HepG2 (cell line): ENCODE measurements around the gene ZMIZ1. TPM values are rescaled to one million over a fixed set of nuclear protein-coding genes. Genes with fewer than 3 reads are reported as not detected.
A peak's percentile ranks its signal among the peaks of the same experiment; 100 is the strongest.

ENCODE experiments used
- CCDC6 ChIP-seq: sonication (generic); formaldehyde crosslinking; IDR thresholded peaks from 2 replicates; pipeline ENCODE4 v1.8.1; 2022; ENCODE audit warnings: mild to moderate bottlenecking, missing genetic modification reagents, moderate library complexity
- DPF2 ChIP-seq: sonication (generic); formaldehyde crosslinking; IDR thresholded peaks from 2 replicates; pipeline ENCODE4 v1.4.0; 2020; ENCODE audit warnings: mild to moderate bottlenecking, low read depth, missing genetic modification reagents, borderline replicate concordance
- FOXM1 ChIP-seq: sonication (generic); formaldehyde crosslinking; IDR thresholded peaks from 2 replicates; pipeline ENCODE4 v1.5.0; 2020; ENCODE audit warnings: missing genetic modification reagents
- FOXP1 ChIP-seq, 2 experiments: fragments of 450-650 bp in 1 of 2; IDR thresholded peaks; 2 replicates each; pipeline ENCODE4 v1.6.1; 2017 to 2018; ENCODE audit warnings: antibody characterized with exemption in 1 of 2
- HDAC2 ChIP-seq: sonication (generic); formaldehyde crosslinking; IDR thresholded peaks from 2 replicates; pipeline ENCODE4 v1.4.0; 2020; ENCODE audit warnings: missing genetic modification reagents
- HMG20B ChIP-seq: conservative IDR thresholded peaks from 2 replicates; pipeline ENCODE4 v1.6.1; 2016; ENCODE audit warnings: missing genetic modification reagents, missing compliant biosample characterization
- HNRNPL ChIP-seq: fragments of 200-400 bp; formaldehyde crosslinking; IDR thresholded peaks from 2 replicates; pipeline ENCODE4 v1.6.1; 2017; ENCODE audit warnings: mild to moderate bottlenecking, low read depth, low read length
- LCORL ChIP-seq, 2 experiments: fragments of 450-650 bp in 1 of 2; sonication (generic) in 1 of 2; formaldehyde crosslinking in 1 of 2; IDR thresholded peaks; 2 replicates each; pipeline versions ENCODE4 v1.5.0 to v1.6.1; 2017 to 2020; ENCODE audit warnings: antibody characterized with exemption in 1 of 2, missing genetic modification reagents in 1 of 2
- PLRG1 ChIP-seq: fragments of 450-650 bp; conservative IDR thresholded peaks from 2 replicates; pipeline ENCODE4 v1.6.1; 2016
- SP140L ChIP-seq: sonication (generic); formaldehyde crosslinking; IDR thresholded peaks from 2 replicates; pipeline ENCODE4 v1.4.0; 2020; ENCODE audit warnings: missing genetic modification reagents, borderline replicate concordance
- ZBTB49 ChIP-seq: sonication (generic); formaldehyde crosslinking; IDR thresholded peaks from 2 replicates; pipeline ENCODE4 v1.4.0; 2020; ENCODE audit warnings: missing genetic modification reagents, borderline replicate concordance
- ZFP37 ChIP-seq: sonication (generic); formaldehyde crosslinking; IDR thresholded peaks from 2 replicates; pipeline ENCODE4 v1.4.0; 2020; ENCODE audit warnings: missing genetic modification reagents, borderline replicate concordance
- ZNF230 ChIP-seq: sonication (generic); formaldehyde crosslinking; IDR thresholded peaks from 2 replicates; pipeline ENCODE4 v1.4.0; 2020; ENCODE audit warnings: mild to moderate bottlenecking, missing genetic modification reagents
- ZNF841 ChIP-seq: sonication (generic); formaldehyde crosslinking; IDR thresholded peaks from 2 replicates; pipeline ENCODE4 v1.8.1; 2023; ENCODE audit warnings: missing genetic modification reagents, borderline replicate concordance
- polyA plus RNA-seq, 8 experiments: library from polyadenylated mRNA; depleted of rRNA in 3 of 8; stranded (reverse) in 7 of 8; unstranded in 1 of 8; fragments of >200 nt; fragmentation: Illumina TruSeq in 4 of 8; extraction: Trizol in 4 of 8; gene quantifications; 2 replicates each; pipeline versions ENCODE4 v1.2.1 to v1.2.3, GENCODE V29; 2011 to 2016; ENCODE audit warnings: low read depth in 4 of 8, missing spikeins in 1 of 8, mixed read lengths in 1 of 8; ENCODE audit not compliant: insufficient read depth in 1 of 8
- total RNA-seq, 5 experiments: library from RNA; depleted of rRNA; stranded (reverse); fragments of >200 nt; fragmentation: Illumina TruSeq; extraction: Trizol; gene quantifications; 2 replicates each; pipeline ENCODE4 v1.2.3, GENCODE V29; 2016; ENCODE audit warnings: low read depth in 1 of 5
- TF ChIP-seq, protein P1 (sequence below): sonication (generic); formaldehyde crosslinking; IDR thresholded peaks from 2 replicates; pipeline ENCODE4 v1.4.0; 2020; ENCODE audit warnings: missing genetic modification reagents
- TF ChIP-seq, protein P2 (sequence below): sonication (generic); formaldehyde crosslinking; IDR thresholded peaks from 2 replicates; pipeline ENCODE4 v1.4.0; 2020; ENCODE audit warnings: missing genetic modification reagents, mild to moderate bottlenecking, borderline replicate concordance
- TF ChIP-seq, protein P3 (sequence below): fragments of 450-650 bp; IDR thresholded peaks from 2 replicates; pipeline ENCODE4 v1.6.1; 2017
- TF ChIP-seq, protein P4 (sequence below): sonication (generic); formaldehyde crosslinking; conservative IDR thresholded peaks from 2 replicates; pipeline ENCODE4 v1.5.0; 2020; ENCODE audit warnings: missing genetic modification reagents
- TF ChIP-seq, protein P5 (sequence below): sonication (generic); formaldehyde crosslinking; IDR thresholded peaks from 2 replicates; pipeline ENCODE4 v1.9.0; 2022; ENCODE audit warnings: low read depth, missing genetic modification reagents

Gene ZMIZ1
- total and polyA plus RNA-seq, 2 of the 13 experiments (the other 11 are each of a cell fraction or from before 2014, with no cell fraction given), result 5.3 to 10.2 TPM

DNA sequence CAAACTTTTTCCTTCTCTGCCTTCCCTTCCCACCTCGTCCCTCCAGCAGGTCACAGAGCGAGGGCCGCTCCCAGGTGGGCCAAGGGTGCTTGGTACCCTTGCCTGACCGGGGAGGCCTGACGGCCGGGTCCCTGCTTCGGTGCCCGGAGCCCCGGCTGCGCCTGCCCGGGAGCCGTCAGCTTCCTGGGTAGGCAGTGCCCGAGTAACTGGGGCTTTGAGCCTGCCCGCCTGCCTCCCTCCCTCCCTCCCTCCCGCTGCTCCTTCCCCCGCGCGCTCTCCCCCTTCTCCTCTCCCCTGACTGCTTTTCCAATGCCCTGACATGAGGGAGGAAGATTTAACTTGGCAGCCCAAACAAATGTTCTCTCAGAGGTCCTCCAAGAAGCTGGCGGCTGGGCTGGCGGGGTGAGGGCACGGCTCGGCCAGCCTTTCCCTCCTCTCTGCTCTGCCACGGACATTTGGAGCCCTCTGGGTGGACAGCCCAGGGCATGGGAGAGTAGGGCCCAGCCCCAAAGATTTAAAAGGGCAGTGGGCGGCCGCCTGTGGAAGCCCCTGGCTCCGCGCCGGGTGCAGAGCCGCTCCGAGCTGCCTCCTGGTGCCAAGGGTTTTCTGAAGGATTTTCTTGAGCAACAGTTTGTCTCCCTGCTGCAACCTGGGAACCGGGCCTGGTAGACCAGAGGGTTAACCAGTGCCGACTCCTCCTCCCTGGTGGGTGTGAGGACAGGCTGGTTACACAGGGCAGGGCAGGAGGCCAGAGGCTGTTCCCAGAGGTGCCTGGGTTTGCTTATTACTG, 2.0 kb downstream of the ZMIZ1 start (continued):
- TF ChIP-seq, protein P1, sequence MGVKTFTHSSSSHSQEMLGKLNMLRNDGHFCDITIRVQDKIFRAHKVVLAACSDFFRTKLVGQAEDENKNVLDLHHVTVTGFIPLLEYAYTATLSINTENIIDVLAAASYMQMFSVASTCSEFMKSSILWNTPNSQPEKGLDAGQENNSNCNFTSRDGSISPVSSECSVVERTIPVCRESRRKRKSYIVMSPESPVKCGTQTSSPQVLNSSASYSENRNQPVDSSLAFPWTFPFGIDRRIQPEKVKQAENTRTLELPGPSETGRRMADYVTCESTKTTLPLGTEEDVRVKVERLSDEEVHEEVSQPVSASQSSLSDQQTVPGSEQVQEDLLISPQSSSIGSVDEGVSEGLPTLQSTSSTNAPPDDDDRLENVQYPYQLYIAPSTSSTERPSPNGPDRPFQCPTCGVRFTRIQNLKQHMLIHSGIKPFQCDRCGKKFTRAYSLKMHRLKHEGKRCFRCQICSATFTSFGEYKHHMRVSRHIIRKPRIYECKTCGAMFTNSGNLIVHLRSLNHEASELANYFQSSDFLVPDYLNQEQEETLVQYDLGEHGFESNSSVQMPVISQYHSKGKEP, result no peak
- TF ChIP-seq DPF2 (CRISPR knock-in tag) (no peak), FOXP1 (IDR thresholded peaks at IDR 0.05) (no peak), FOXP1 (CRISPR knock-in tag; IDR thresholded peaks at IDR 0.05) (peak; percentile 26; the same call in 1 of the 2 replicates), SP140L (no peak), PLRG1 (no peak), ZNF230 (CRISPR knock-in tag) (no peak), ZNF841 (CRISPR knock-in tag) (no peak), HDAC2 (CRISPR knock-in tag) (peak; percentile 63; the same call in 1 of the 2 replicates), FOXM1 (CRISPR knock-in tag) (no peak), LCORL (IDR thresholded peaks at IDR 0.05) (no peak), LCORL (CRISPR knock-in tag; IDR thresholded peaks at IDR 0.05) (peak; percentile 21; the same call in 1 of the 2 replicates), HMG20B (CRISPR knock-in tag) (peak; percentile 28; the same call in 1 of the 2 replicates), ZBTB49 (CRISPR knock-in tag) (no peak), CCDC6 (CRISPR knock-in tag) (no peak), ZFP37 (CRISPR knock-in tag) (no peak), HNRNPL (peak; percentile 33)
- TF ChIP-seq, protein P2, sequence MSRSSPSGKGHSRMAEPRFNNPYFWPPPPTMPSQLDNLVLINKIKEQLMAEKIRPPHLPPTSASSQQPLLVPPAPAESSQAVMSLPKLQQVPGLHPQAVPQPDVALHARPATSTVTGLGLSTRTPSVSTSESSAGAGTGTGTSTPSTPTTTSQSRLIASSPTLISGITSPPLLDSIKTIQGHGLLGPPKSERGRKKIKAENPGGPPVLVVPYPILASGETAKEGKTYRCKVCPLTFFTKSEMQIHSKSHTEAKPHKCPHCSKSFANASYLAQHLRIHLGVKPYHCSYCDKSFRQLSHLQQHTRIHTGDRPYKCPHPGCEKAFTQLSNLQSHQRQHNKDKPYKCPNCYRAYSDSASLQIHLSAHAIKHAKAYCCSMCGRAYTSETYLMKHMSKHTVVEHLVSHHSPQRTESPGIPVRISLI, result no peak
- TF ChIP-seq, protein P3, sequence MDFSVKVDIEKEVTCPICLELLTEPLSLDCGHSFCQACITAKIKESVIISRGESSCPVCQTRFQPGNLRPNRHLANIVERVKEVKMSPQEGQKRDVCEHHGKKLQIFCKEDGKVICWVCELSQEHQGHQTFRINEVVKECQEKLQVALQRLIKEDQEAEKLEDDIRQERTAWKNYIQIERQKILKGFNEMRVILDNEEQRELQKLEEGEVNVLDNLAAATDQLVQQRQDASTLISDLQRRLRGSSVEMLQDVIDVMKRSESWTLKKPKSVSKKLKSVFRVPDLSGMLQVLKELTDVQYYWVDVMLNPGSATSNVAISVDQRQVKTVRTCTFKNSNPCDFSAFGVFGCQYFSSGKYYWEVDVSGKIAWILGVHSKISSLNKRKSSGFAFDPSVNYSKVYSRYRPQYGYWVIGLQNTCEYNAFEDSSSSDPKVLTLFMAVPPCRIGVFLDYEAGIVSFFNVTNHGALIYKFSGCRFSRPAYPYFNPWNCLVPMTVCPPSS, result no peak
- TF ChIP-seq, protein P4, sequence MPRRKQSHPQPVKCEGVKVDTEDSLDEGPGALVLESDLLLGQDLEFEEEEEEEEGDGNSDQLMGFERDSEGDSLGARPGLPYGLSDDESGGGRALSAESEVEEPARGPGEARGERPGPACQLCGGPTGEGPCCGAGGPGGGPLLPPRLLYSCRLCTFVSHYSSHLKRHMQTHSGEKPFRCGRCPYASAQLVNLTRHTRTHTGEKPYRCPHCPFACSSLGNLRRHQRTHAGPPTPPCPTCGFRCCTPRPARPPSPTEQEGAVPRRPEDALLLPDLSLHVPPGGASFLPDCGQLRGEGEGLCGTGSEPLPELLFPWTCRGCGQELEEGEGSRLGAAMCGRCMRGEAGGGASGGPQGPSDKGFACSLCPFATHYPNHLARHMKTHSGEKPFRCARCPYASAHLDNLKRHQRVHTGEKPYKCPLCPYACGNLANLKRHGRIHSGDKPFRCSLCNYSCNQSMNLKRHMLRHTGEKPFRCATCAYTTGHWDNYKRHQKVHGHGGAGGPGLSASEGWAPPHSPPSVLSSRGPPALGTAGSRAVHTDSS, result no peak
- TF ChIP-seq, protein P5, sequence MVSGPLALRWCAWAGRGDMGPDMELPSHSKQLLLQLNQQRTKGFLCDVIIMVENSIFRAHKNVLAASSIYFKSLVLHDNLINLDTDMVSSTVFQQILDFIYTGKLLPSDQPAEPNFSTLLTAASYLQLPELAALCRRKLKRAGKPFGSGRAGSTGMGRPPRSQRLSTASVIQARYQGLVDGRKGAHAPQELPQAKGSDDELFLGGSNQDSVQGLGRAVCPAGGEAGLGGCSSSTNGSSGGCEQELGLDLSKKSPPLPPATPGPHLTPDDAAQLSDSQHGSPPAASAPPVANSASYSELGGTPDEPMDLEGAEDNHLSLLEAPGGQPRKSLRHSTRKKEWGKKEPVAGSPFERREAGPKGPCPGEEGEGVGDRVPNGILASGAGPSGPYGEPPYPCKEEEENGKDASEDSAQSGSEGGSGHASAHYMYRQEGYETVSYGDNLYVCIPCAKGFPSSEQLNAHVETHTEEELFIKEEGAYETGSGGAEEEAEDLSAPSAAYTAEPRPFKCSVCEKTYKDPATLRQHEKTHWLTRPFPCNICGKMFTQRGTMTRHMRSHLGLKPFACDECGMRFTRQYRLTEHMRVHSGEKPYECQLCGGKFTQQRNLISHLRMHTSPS (CRISPR knock-in tag), result peak; percentile 17
